ENCODE measurements around the gene GDF7. TPM values are rescaled to one million over a fixed set of nuclear protein-coding genes. Genes with fewer than 3 reads are reported as not detected.

GDF7 gene
- total and polyA plus RNA-seq, 5 donors = 0.25 to 0.79 (median 0.47) TPM

GRCh38 chr2:20629181-20629580 is 37.8 kb upstream of the GDF7 start:
- H3K4me1 ChIP-seq (ENCODE audit: control insufficient read depth, insufficient read depth, low read length) = peaks cover 12% of the 10 kb centered on the region
- intact Hi-C loops (cut with DNase I) = loop anchor here in 1 of 4 donors (10.0 kb wide), 2 partner anchors 54 to 114 kb away; no protein-coding TSS in a partner anchor
- 83% methylated on average over 6 of the region's 6 CpGs for WGBS

GRCh38 chr2:20629581-20630171 is 37.3 kb upstream of the GDF7 start:
- Histone ChIP-seq H3K27ac (ENCODE audit: low read length) (no peak overlapping the region), H3K27me3 (ENCODE audit: control insufficient read depth, insufficient read depth) (no peaks in the 10 kb centered on the region), H3K4me3 (ENCODE audit: low read length) (no peak overlapping the region), H3K9me3 (ENCODE audit: control insufficient read depth, low read length) (no peaks in the 10 kb centered on the region), H3K4me1 (ENCODE audit: control insufficient read depth, insufficient read depth, low read length) (peaks cover 16% of the 10 kb centered on the region)
- WGBS = 83% methylated on average over 12 of the region's 12 CpGs
- no peak for ATAC-seq
- intact Hi-C loops (cut with DNase I) = loop anchor here in 1 of 4 donors (10.0 kb wide), 2 partner anchors 55 to 115 kb away; no protein-coding TSS in a partner anchor
- peak in 2 of 3 donors; percentile 26 to 47 for DNase-seq

More at GRCh38 chr2:20629181-20629580, 37.8 kb upstream of the GDF7 start:
- Histone ChIP-seq H3K27ac (ENCODE audit: low read length) (no peak overlapping the region), H3K4me3 (ENCODE audit: low read length) (no peak overlapping the region), H3K9me3 (ENCODE audit: control insufficient read depth, low read length) (no peaks in the 10 kb centered on the region), H3K27me3 (ENCODE audit: control insufficient read depth, insufficient read depth) (no peaks in the 10 kb centered on the region)
- DNase-seq (peak in 2 of 3 donors; percentile 15 to 49), ATAC-seq (no peak)

GRCh38 chr2:20630967-20631366 is 36.0 kb upstream of the GDF7 start:
- Histone ChIP-seq H3K4me3 (ENCODE audit: low read length) (no peak overlapping the region), H3K27ac (ENCODE audit: low read length) (no peak overlapping the region), H3K4me1 (ENCODE audit: control insufficient read depth, insufficient read depth, low read length) (peaks cover 17% of the 10 kb centered on the region), H3K27me3 (ENCODE audit: control insufficient read depth, insufficient read depth) (no peaks in the 10 kb centered on the region), H3K9me3 (ENCODE audit: control insufficient read depth, low read length) (no peaks in the 10 kb centered on the region)
- ATAC-seq (no peak), DNase-seq (peak in 1 of 3 donors; percentile 14)
- intact Hi-C loops (cut with DNase I) = no loop called here
- WGBS = 95% methylated on average over 4 of the region's 4 CpGs

- Histone ChIP-seq H3K4me3 (ENCODE audit: low read length) (no peak overlapping the region), H3K4me1 (ENCODE audit: control insufficient read depth, insufficient read depth, low read length) (peaks cover 12% of the 10 kb centered on the region), H3K27ac (ENCODE audit: low read length) (no peak overlapping the region), H3K9me3 (ENCODE audit: control insufficient read depth, low read length) (no peaks in the 10 kb centered on the region), H3K27me3 (ENCODE audit: control insufficient read depth, insufficient read depth) (no peaks in the 10 kb centered on the region)
- no peak for ATAC-seq
- intact Hi-C loops (cut with DNase I) = no loop called here
- 92% methylated on average over 6 of the region's 6 CpGs for WGBS
- peak in 1 of 3 donors; percentile 25 for DNase-seq
These were observed 35.2 kb upstream of the GDF7 start for GRCh38 chr2:20631617-20632307.

- DNase-seq = peak in 1 of 3 donors; percentile 12
- no peaks in the 10 kb centered on the region for H3K27me3 ChIP-seq (ENCODE audit: control insufficient read depth, insufficient read depth)
- intact Hi-C loops (cut with DNase I) = no loop called here
- no peak overlapping the region for H3K27ac ChIP-seq (ENCODE audit: low read length)
- no peak for ATAC-seq
- H3K4me1 ChIP-seq (ENCODE audit: control insufficient read depth, insufficient read depth, low read length) = peaks cover 12% of the 10 kb centered on the region
- WGBS = 90% methylated on average over 7 of the region's 7 CpGs
- H3K4me3 ChIP-seq (ENCODE audit: low read length) = no peak overlapping the region
- H3K9me3 ChIP-seq (ENCODE audit: control insufficient read depth, low read length) = no peaks in the 10 kb centered on the region
These were observed 34.4 kb upstream of the GDF7 start for GRCh38 chr2:20632446-20632990.

- intact Hi-C loops (cut with DNase I) = no loop called here
- DNase-seq (peak in 1 of 3 donors; percentile 6), ATAC-seq (no peak)
- 96% methylated on average over 4 of the region's 4 CpGs for WGBS
- no peaks in the 10 kb centered on the region for H3K9me3 ChIP-seq (ENCODE audit: control insufficient read depth, low read length)
- H3K27ac ChIP-seq (ENCODE audit: low read length) = no peak overlapping the region
- peaks cover 12% of the 10 kb centered on the region for H3K4me1 ChIP-seq (ENCODE audit: control insufficient read depth, insufficient read depth, low read length)
- H3K4me3 ChIP-seq (ENCODE audit: low read length) = no peak overlapping the region
- no peaks in the 10 kb centered on the region for H3K27me3 ChIP-seq (ENCODE audit: control insufficient read depth, insufficient read depth)
These were observed 33.9 kb upstream of the GDF7 start for GRCh38 chr2:20633001-20633400.

- H3K4me3 ChIP-seq (ENCODE audit: low read length) = no peak overlapping the region
- intact Hi-C loops (cut with DNase I) = loop anchor here in 1 of 4 donors (2.0 kb wide), 1 partner anchor 189 kb away; no protein-coding TSS in a partner anchor
- H3K9me3 ChIP-seq (ENCODE audit: control insufficient read depth, low read length) = no peaks in the 10 kb centered on the region
- peak; percentile 20 to 34 for ATAC-seq
- DNase-seq = peak; percentile 56 to 77 (median 70)
- peaks cover 12% of the 10 kb centered on the region for H3K4me1 ChIP-seq (ENCODE audit: control insufficient read depth, insufficient read depth, low read length)
- H3K27ac ChIP-seq (ENCODE audit: low read length) = peak overlapping the region; percentile 55
- H3K27me3 ChIP-seq (ENCODE audit: control insufficient read depth, insufficient read depth) = no peaks in the 10 kb centered on the region
- 50% methylated on average over 18 of the region's 18 CpGs for WGBS
These were observed 33.0 kb upstream of the GDF7 start for GRCh38 chr2:20633794-20634506.

- WGBS = 55% methylated on average over 9 of the region's 9 CpGs
- Histone ChIP-seq H3K27me3 (ENCODE audit: control insufficient read depth, insufficient read depth) (no peaks in the 10 kb centered on the region), H3K9me3 (ENCODE audit: control insufficient read depth, low read length) (no peaks in the 10 kb centered on the region), H3K27ac (ENCODE audit: low read length) (peak overlapping the region; percentile 55), H3K4me3 (ENCODE audit: low read length) (no peak overlapping the region), H3K4me1 (ENCODE audit: control insufficient read depth, insufficient read depth, low read length) (peaks cover 12% of the 10 kb centered on the region)
- intact Hi-C loops (cut with DNase I) = loop anchor here in 2 of 4 donors (2.0 to 5.0 kb wide), 2 partner anchors 187 to 190 kb away; partner anchors contain the start of gene RHOB (in 1 of the 2)
- no peak for ATAC-seq
- DNase-seq = peak; percentile 56 to 77 (median 65)
These were observed 32.3 kb upstream of the GDF7 start for GRCh38 chr2:20634507-20635112.

GRCh38 chr2:20635113-20635510 is 31.8 kb upstream of the GDF7 start:
- Histone ChIP-seq H3K4me1 (ENCODE audit: control insufficient read depth, insufficient read depth, low read length) (peaks cover 12% of the 10 kb centered on the region), H3K4me3 (ENCODE audit: low read length) (no peak overlapping the region), H3K9me3 (ENCODE audit: control insufficient read depth, low read length) (no peaks in the 10 kb centered on the region), H3K27ac (ENCODE audit: low read length) (peak overlapping the region; percentile 45), H3K27me3 (ENCODE audit: control insufficient read depth, insufficient read depth) (no peaks in the 10 kb centered on the region)
- WGBS = 68% methylated on average over 5 of the region's 5 CpGs
- intact Hi-C loops (cut with DNase I) = loop anchor here in 2 of 4 donors (2.0 to 5.0 kb wide), 2 partner anchors 188 to 190 kb away; partner anchors contain the start of gene RHOB (in 1 of the 2)
- no peak for ATAC-seq
- DNase-seq = no peak
